Activated naive CD4-positive, alpha-beta T cell treated with anti-CD3 and anti-CD28 coated beads for 36 hours (primary cell): Measurements from ENCODE around the gene HCN2. TPM values are rescaled to one million over a fixed set of nuclear protein-coding genes. Genes with fewer than 3 reads are reported as not detected.

Experiments used
- CTCF ChIA-PET: fragments of 350-600 bp; sonication (Branson Sonifier 250); formaldehyde crosslinking; loops from one replicate; lab custom pipeline; 2021; ENCODE audit warnings: antibody characterized with exemption; lab: Charles Lee
- DNase-seq: peaks from one replicate; pipeline ENCODE4 v3.0.0-alpha.2; 2020
- H3K27ac Mint-ChIP-seq: one replicate; pipeline ENCODE4 v1.8.0; 2021; ENCODE audit warnings: mild to moderate bottlenecking, mixed read lengths
- H3K27me3 Mint-ChIP-seq: one replicate; pipeline ENCODE4 v1.8.0; 2021; ENCODE audit warnings: low read depth, mixed read lengths
- H3K36me3 Mint-ChIP-seq: one replicate; pipeline ENCODE4 v1.8.0; 2021; ENCODE audit warnings: low read depth, mixed read lengths
- H3K4me1 Mint-ChIP-seq: one replicate; pipeline ENCODE4 v1.8.0; 2021; ENCODE audit warnings: low read depth, mixed read lengths
- H3K4me3 Mint-ChIP-seq: one replicate; pipeline ENCODE4 v1.8.0; 2021; ENCODE audit warnings: mild to moderate bottlenecking, moderate library complexity, mixed read lengths
- H3K9me3 Mint-ChIP-seq: one replicate; pipeline ENCODE4 v1.8.0; 2021; ENCODE audit warnings: mixed read lengths
- intact Hi-C: fragments of 100-400 bp; cut with micrococcal nuclease; formaldehyde crosslinking; loops from one replicate; pipeline ENCODE4 v1.15.1; 2023
- total RNA-seq, 2 experiments: library from RNA; stranded (reverse); gene quantifications; one replicate each; pipeline ENCODE4 v1.2.3, GENCODE V29; 2021

HCN2 gene
- total RNA-seq, 2 experiments from 2014 or later: 0.41 to 0.49 TPM

DNA sequence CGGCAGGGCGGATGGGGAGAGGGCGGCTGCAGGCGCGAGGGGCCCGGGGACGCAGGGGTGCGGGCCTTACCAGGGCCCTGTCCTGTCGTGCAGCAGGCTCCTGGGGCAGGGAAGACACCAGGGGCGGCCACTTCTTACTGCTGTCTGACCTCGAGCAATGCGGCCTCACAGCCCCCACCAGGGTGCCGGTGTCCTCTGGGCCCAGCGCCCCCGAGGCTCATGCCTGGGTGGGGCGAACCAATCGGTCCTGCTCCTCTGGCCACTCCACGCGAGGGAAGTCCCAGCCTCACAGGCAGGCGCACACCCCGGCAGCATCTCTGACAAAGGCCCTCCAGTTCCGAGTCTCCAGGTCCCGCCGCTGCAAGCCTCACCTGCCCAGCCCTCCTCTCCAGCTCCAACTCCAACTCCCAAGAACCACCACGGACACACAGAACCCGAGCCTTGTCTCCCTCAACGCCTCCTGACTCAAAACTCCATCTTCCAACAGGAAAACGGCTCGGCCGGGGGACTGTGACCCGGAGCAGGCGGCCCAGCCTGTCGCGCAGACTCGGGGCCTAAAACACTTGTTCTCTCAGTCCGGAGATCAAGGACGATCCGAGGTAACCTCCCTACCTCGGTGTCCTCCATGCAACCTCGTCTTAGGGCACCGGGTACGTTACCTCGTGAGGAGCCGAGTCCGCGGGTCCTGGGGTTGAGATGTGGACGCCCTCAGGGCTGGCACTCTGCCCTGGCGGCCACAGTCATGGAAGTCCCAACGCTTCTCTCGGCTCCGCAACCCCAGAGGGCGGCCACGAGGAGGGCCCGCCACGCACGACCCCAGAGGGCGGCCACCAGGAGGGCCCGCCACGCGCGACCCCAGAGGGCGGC is 56.5 kb downstream of the HCN2 start:
- H3K27me3 Mint-ChIP-seq: no peaks in the 10 kb centered on the region
- no peaks in the 10 kb centered on the region for H3K4me1 Mint-ChIP-seq
- no peaks in the 10 kb centered on the region for H3K9me3 Mint-ChIP-seq
- H3K36me3 Mint-ChIP-seq: peaks cover 15% of the 10 kb centered on the region
- no peak overlapping the region for H3K27ac Mint-ChIP-seq
- DNase-seq: no peak
- no peak overlapping the region for H3K4me3 Mint-ChIP-seq
- intact Hi-C loops: no loop called here
- CTCF ChIA-PET: no interaction called here

- H3K27me3 Mint-ChIP-seq: no peaks in the 10 kb centered on the region
Measured at GRCh38 chr19:646779-647565, 57.3 kb downstream of the HCN2 start.

DNA sequence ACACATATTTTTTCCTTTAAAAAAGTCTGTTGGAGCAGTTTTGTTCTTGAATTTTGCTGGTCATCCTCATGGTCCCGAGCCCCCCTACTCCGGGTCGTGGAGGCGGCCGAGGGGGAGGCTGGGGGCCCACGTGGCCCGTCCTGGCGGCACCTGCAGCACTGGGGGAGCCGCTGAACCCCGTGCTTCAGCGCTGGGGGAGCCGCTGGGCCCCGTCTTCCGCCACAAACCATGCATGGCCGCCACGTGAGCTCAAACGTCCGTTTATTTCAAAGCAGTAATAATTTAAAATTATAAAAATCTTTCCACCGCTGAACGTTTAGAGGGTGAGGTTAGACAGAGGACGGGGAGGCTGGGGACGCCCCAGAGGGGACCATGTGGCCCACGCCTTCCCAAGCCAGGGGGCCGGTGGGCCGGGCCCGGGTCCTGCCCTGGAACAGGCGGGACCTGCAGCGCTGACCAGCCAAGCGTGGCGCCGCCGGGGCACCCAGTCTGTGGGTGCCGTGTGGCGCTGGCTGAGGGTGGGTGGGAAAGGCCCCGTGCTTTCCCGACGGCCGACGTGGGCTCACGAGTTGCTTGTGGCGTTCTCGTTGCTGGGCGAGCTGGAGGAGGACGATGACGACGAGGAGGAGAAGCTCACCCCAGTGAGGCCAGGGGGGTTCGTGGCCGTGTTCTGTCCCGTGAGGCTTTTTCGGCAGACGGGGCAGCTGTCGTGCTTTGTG is 58.0 kb downstream of the HCN2 start:
- no peaks in the 10 kb centered on the region for H3K27me3 Mint-ChIP-seq
- peaks cover 15% of the 10 kb centered on the region for H3K36me3 Mint-ChIP-seq
- H3K4me3 Mint-ChIP-seq: no peak overlapping the region
- intact Hi-C loops: no loop called here
- H3K27ac Mint-ChIP-seq: no peak overlapping the region
- H3K9me3 Mint-ChIP-seq: no peaks in the 10 kb centered on the region
- DNase-seq: no peak
- CTCF ChIA-PET: no interaction called here
- H3K4me1 Mint-ChIP-seq: no peaks in the 10 kb centered on the region

More at GRCh38 chr19:646779-647565, 57.3 kb downstream of the HCN2 start:
- Mint-ChIP-seq H3K4me3 (no peak overlapping the region), H3K27ac (no peak overlapping the region), H3K9me3 (no peaks in the 10 kb centered on the region), H3K36me3 (peaks cover 15% of the 10 kb centered on the region), H3K4me1 (no peaks in the 10 kb centered on the region)
- CTCF ChIA-PET: no interaction called here
- intact Hi-C loops: no loop called here
- DNase-seq: no peak

- no peaks in the 10 kb centered on the region for H3K27me3 Mint-ChIP-seq
Measured at GRCh38 chr19:648305-648704, 58.6 kb downstream of the HCN2 start.

DNA sequence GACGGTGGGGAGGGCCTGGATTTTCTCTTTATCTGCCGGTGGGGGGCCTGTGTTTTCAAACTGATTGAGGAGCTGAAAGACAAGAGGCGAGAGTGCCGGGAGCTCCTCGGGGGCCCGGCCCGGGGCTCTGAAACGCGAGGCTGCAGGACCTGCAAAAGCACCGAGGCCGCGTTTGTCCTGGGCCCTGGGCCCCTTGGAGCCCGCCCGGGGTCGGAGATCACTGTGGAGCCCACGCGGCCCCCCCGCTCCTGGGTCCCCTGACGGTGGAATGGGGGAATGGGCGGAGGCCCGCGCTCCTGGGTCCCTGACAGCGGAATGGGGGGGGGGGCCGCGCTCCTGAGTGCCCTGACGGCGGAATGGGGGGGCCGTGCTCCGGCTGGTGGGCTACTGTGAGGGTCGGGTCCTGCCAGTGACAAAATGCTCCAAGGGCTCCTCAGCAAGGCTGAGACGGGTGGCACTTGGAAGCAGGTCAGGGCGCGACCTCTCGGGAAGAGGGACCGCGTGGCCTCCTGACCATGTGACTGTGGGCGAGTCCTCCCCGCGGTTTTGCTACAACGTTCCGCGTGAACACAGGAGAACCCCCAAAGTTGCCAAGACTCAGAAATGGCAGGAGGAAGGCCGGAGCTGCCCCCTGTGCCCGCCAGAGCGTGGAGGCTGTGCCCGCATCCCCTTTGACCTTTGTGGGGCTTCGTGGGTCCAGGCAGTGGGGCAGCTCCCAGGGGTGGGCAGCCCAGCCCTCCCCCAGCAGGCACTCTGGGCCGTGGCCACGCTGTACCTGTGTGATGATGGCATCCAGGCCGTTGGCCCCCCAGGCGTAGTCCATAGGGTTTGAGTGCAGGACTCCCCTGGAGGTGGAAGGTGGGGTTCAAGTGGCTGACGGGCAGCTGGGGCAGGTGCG is 59.5 kb downstream of the HCN2 start:
- CTCF ChIA-PET: no interaction called here
- Mint-ChIP-seq H3K4me1 (no peaks in the 10 kb centered on the region), H3K27me3 (no peaks in the 10 kb centered on the region), H3K4me3 (no peak overlapping the region), H3K36me3 (peaks cover 15% of the 10 kb centered on the region), H3K27ac (no peak overlapping the region), H3K9me3 (no peaks in the 10 kb centered on the region)
- intact Hi-C loops: no loop called here
- DNase-seq: no peak

More at GRCh38 chr19:648305-648704, 58.6 kb downstream of the HCN2 start:
- intact Hi-C loops: no loop called here
- Mint-ChIP-seq H3K4me1 (no peaks in the 10 kb centered on the region), H3K9me3 (no peaks in the 10 kb centered on the region), H3K4me3 (no peak overlapping the region), H3K27ac (no peak overlapping the region), H3K36me3 (peaks cover 16% of the 10 kb centered on the region)
- DNase-seq: no peak
- CTCF ChIA-PET: no interaction called here

- peaks cover 4% of the 10 kb centered on the region for H3K4me1 Mint-ChIP-seq
- H3K27me3 Mint-ChIP-seq: no peaks in the 10 kb centered on the region
- H3K27ac Mint-ChIP-seq: no peak overlapping the region
- intact Hi-C loops: no loop called here
- DNase-seq: no peak
- peaks cover 18% of the 10 kb centered on the region for H3K36me3 Mint-ChIP-seq
- H3K4me3 Mint-ChIP-seq: no peak overlapping the region
- no peaks in the 10 kb centered on the region for H3K9me3 Mint-ChIP-seq
- CTCF ChIA-PET: no interaction called here
Measured at GRCh38 chr19:650121-650520, 60.4 kb downstream of the HCN2 start.

DNA sequence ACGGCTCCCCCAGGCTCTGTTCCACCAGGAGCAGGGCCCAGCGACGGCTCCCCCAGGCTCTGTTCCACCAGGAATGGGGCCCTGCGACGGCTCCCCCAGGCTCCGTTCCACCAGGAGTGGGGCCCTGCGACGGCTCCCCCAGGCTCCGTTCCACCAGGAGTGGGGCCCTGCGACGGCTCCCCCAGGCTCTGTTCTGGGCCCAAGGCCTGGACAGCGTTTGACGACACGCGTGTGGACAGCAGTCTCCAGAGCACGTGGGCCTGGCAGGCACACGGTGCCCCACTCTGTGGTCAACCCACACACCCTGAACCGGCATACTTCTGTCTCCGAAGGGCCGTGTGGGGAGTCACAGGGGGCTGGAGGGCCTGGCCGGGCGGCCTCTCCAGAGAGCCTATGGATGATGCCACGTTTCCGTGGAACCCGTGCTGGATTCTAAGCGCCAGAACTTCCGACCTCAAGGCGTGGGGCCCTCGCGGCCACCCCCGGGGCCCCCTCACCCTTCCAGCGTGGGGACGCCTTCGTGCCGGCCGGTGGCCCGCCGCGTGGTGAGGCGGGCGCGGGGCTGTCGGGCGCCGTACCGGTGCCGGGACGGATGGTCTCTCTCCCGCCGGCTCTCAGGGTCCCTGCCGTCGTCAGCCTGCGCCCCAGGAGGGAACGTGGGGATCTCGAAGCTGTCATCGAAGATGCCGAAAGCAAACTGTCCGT is 61.6 kb downstream of the HCN2 start:
- Mint-ChIP-seq H3K27me3 (no peaks in the 10 kb centered on the region), H3K9me3 (no peaks in the 10 kb centered on the region), H3K36me3 (peaks cover 23% of the 10 kb centered on the region), H3K27ac (no peak overlapping the region), H3K4me1 (peaks cover 15% of the 10 kb centered on the region), H3K4me3 (no peak overlapping the region)
- intact Hi-C loops: no loop called here
- CTCF ChIA-PET: no interaction called here
- DNase-seq: no peak

- CTCF ChIA-PET: no interaction called here
- intact Hi-C loops: no loop called here
- no peak for DNase-seq
- H3K9me3 Mint-ChIP-seq: no peaks in the 10 kb centered on the region
- peaks cover 18% of the 10 kb centered on the region for H3K4me1 Mint-ChIP-seq
- peaks cover 22% of the 10 kb centered on the region for H3K36me3 Mint-ChIP-seq
- no peak overlapping the region for H3K4me3 Mint-ChIP-seq
- H3K27ac Mint-ChIP-seq: no peak overlapping the region
- H3K27me3 Mint-ChIP-seq: no peaks in the 10 kb centered on the region
Measured at GRCh38 chr19:651991-652390, 62.3 kb downstream of the HCN2 start.

- H3K9me3 Mint-ChIP-seq: no peaks in the 10 kb centered on the region
- H3K4me1 Mint-ChIP-seq: peaks cover 24% of the 10 kb centered on the region
- CTCF ChIA-PET: no interaction called here
- no peak overlapping the region for H3K27ac Mint-ChIP-seq
- H3K4me3 Mint-ChIP-seq: no peak overlapping the region
- no peak for DNase-seq
- peaks cover 22% of the 10 kb centered on the region for H3K36me3 Mint-ChIP-seq
- intact Hi-C loops: no loop called here
- H3K27me3 Mint-ChIP-seq: no peaks in the 10 kb centered on the region
Measured at GRCh38 chr19:652467-653389, 63.0 kb downstream of the HCN2 start.

GRCh38 chr19:653425-653824 is 63.7 kb downstream of the HCN2 start:
- no peaks in the 10 kb centered on the region for H3K9me3 Mint-ChIP-seq
- no peak for DNase-seq
- H3K4me1 Mint-ChIP-seq: peaks cover 26% of the 10 kb centered on the region
- peaks cover 21% of the 10 kb centered on the region for H3K36me3 Mint-ChIP-seq
- intact Hi-C loops: no loop called here
- CTCF ChIA-PET: no interaction called here
- no peak overlapping the region for H3K4me3 Mint-ChIP-seq
- H3K27me3 Mint-ChIP-seq: no peaks in the 10 kb centered on the region
- H3K27ac Mint-ChIP-seq: no peak overlapping the region
